K562 (cell line): ENCODE results near the gene MYL3. TPM values are rescaled to one million over a fixed set of nuclear protein-coding genes. Genes with fewer than 3 reads are reported as not detected.

Experiments
- ARID4B ChIP-seq: sonication (generic); formaldehyde crosslinking; IDR thresholded peaks from 2 replicates; pipeline ENCODE4 v1.8.0; 2022; ENCODE audit warnings: mild to moderate bottlenecking, missing genetic modification reagents
- FOXA3 ChIP-seq, 2 experiments: fragments of 450-650 bp in 1 of 2; sonication (generic) in 1 of 2; formaldehyde crosslinking; IDR thresholded peaks in 1 of 2; conservative IDR thresholded peaks in 1 of 2; 2 replicates each; pipeline versions ENCODE4 v1.4.0 to v1.8.0; 2020 to 2022; ENCODE audit warnings: mild to moderate bottlenecking in 2 of 2, missing genetic modification reagents in 1 of 2
- HLTF ChIP-seq: fragments of 450-650 bp; IDR thresholded peaks from 2 replicates; pipeline ENCODE4 v1.6.1; 2016
- KLF10 ChIP-seq: fragments of 250-450 bp; sonication (Bioruptor Pico); IDR thresholded peaks from 2 replicates; pipeline ENCODE4 v1.6.1; 2021; ENCODE audit warnings: matching md5 sums
- NFRKB ChIP-seq: fragments of 450-650 bp; IDR thresholded peaks from 2 replicates; pipeline ENCODE4 v1.6.1; 2016; ENCODE audit warnings: low read depth
- PHF20 ChIP-seq: fragments of 450-650 bp; IDR thresholded peaks from 2 replicates; pipeline ENCODE4 v1.6.1; 2018; ENCODE audit not compliant: partially characterized antibody
- RAD51 ChIP-seq: fragments of 450-650 bp; IDR thresholded peaks from 2 replicates; pipeline ENCODE4 v1.7.1; 2016; ENCODE audit warnings: low read depth, mild to moderate bottlenecking, borderline replicate concordance
- SMARCC2 ChIP-seq: fragments of 450-650 bp; IDR thresholded peaks from 2 replicates; pipeline ENCODE4 v1.6.1; 2017; ENCODE audit warnings: antibody characterized with exemption, moderate library complexity, mild to moderate bottlenecking, low read depth
- TEAD4 ChIP-seq, 2 experiments: sonication (generic) in 1 of 2; formaldehyde crosslinking in 1 of 2; IDR thresholded peaks; 2 replicates each; pipeline versions ENCODE4 v1.6.1 to v1.8.0; 2012 to 2022; ENCODE audit warnings: borderline replicate concordance in 1 of 2, inconsistent platforms in 1 of 2, low read length in 1 of 2, mild to moderate bottlenecking in 1 of 2, missing genetic modification reagents in 1 of 2
- ZNF586 ChIP-seq: fragments of 450-650 bp; formaldehyde crosslinking; conservative IDR thresholded peaks from 2 replicates; pipeline ENCODE4 v1.4.0; 2020; ENCODE audit warnings: mild to moderate bottlenecking, moderate library complexity
- polyA plus RNA-seq, 8 experiments: library from polyadenylated mRNA; depleted of rRNA in 4 of 8; stranded (reverse) in 5 of 8; unstranded in 3 of 8; fragments of >200 nt; fragmentation: Nextera tagmentation in 2 of 8; fragmentation: Illumina TruSeq in 1 of 8; extraction: Ambion mirVana in 2 of 8; extraction: Trizol in 1 of 8; gene quantifications; 2 replicates each; pipeline versions ENCODE4 v1.2.1 to v1.2.3, GENCODE V29; 2011 to 2014; ENCODE audit warnings: inconsistent platforms in 1 of 8, missing spikeins in 1 of 8
- total RNA-seq, 7 experiments: library from RNA; depleted of rRNA in 6 of 7; stranded (reverse); fragments of >200 nt in 6 of 7; fragmentation: Illumina TruSeq in 2 of 7; extraction: Trizol in 2 of 7; gene quantifications; 2 replicates each; pipeline versions ENCODE4 v1.2.1 to v1.2.3, GENCODE V29; 2011 to 2021; ENCODE audit warnings: low replicate concordance in 1 of 7
- TF ChIP-seq, protein P1 (sequence below): fragments of 250-450 bp; sonication (Bioruptor Pico); IDR thresholded peaks from 2 replicates; pipeline ENCODE4 v1.5.0; 2021
- TF ChIP-seq, protein P2 (sequence below): fragments of 450-650 bp; formaldehyde crosslinking; IDR thresholded peaks from 2 replicates; pipeline ENCODE4 v1.4.0; 2020; ENCODE audit warnings: mild to moderate bottlenecking, moderate library complexity
- TF ChIP-seq, protein P3 (sequence below): fragments of 250-450 bp; sonication (Bioruptor Pico); IDR thresholded peaks from 2 replicates; pipeline ENCODE4 v1.9.0; 2021; ENCODE audit warnings: mild to moderate bottlenecking
- TF ChIP-seq, protein P4 (sequence below), 2 experiments: fragments of 450-650 bp; IDR thresholded peaks; 2 replicates each; pipeline ENCODE4 v1.6.1; 2018; ENCODE audit warnings: mild to moderate bottlenecking in 2 of 2, low read depth in 1 of 2; ENCODE audit not compliant: partially characterized antibody in 2 of 2

Gene MYL3
- total and polyA plus RNA-seq, 9 of the 15 experiments (the other 6 are each of a cell fraction or from before 2014, with no cell fraction given) = 0.14 to 0.45 TPM; not detected in 7

DNA sequence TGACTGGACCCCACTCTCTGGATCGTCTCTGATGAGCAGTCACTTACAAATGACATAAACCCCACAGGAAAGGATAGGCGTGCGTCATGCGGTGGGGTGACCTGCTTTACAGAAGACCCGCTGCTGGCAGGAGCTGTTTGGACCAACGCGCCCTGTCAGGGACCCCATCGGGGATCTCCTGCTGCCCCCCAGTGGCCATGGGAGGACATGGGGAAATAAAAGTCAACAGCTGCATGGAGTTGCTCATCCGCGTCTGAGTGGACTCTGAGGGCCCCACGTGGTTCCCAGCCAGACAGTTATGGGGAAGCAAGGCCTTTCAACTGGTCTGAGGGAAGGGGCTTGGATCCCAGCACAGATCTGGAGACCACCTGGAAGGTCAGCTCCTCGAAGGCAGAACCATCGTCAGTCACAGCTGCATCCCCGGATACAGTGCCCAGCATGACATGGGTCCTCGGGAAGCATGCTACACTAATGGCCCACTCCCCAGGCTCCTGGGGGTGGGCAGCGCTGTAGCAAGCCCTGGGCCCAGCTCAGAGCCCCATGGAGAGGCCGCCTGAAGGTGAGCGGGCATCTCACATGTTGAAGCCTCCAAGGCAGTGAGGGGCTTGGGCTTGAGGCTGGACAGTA is 46.4 kb upstream of the MYL3 start (continued):
- TF ChIP-seq, protein P1, sequence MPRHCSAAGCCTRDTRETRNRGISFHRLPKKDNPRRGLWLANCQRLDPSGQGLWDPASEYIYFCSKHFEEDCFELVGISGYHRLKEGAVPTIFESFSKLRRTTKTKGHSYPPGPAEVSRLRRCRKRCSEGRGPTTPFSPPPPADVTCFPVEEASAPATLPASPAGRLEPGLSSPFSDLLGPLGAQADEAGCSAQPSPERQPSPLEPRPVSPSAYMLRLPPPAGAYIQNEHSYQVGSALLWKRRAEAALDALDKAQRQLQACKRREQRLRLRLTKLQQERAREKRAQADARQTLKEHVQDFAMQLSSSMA (CRISPR knock-in tag) = no peak
- TF ChIP-seq ARID4B (CRISPR knock-in tag) = no peak
- no peak for TF ChIP-seq SMARCC2
- TF ChIP-seq, protein P2, sequence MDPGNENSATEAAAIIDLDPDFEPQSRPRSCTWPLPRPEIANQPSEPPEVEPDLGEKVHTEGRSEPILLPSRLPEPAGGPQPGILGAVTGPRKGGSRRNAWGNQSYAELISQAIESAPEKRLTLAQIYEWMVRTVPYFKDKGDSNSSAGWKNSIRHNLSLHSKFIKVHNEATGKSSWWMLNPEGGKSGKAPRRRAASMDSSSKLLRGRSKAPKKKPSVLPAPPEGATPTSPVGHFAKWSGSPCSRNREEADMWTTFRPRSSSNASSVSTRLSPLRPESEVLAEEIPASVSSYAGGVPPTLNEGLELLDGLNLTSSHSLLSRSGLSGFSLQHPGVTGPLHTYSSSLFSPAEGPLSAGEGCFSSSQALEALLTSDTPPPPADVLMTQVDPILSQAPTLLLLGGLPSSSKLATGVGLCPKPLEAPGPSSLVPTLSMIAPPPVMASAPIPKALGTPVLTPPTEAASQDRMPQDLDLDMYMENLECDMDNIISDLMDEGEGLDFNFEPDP (CRISPR knock-in tag) = no peak
- no peak for TF ChIP-seq ZNF586
- no peak for TF ChIP-seq TEAD4 (IDR thresholded peaks at IDR 0.05; ENCODE audit: low read length)
- TF ChIP-seq TEAD4 (CRISPR knock-in tag; IDR thresholded peaks at IDR 0.05; ENCODE audit: borderline replicate concordance) = no peak
- TF ChIP-seq, protein P3, sequence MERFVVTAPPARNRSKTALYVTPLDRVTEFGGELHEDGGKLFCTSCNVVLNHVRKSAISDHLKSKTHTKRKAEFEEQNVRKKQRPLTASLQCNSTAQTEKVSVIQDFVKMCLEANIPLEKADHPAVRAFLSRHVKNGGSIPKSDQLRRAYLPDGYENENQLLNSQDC (CRISPR knock-in tag) = no peak
- TF ChIP-seq, protein P4, sequence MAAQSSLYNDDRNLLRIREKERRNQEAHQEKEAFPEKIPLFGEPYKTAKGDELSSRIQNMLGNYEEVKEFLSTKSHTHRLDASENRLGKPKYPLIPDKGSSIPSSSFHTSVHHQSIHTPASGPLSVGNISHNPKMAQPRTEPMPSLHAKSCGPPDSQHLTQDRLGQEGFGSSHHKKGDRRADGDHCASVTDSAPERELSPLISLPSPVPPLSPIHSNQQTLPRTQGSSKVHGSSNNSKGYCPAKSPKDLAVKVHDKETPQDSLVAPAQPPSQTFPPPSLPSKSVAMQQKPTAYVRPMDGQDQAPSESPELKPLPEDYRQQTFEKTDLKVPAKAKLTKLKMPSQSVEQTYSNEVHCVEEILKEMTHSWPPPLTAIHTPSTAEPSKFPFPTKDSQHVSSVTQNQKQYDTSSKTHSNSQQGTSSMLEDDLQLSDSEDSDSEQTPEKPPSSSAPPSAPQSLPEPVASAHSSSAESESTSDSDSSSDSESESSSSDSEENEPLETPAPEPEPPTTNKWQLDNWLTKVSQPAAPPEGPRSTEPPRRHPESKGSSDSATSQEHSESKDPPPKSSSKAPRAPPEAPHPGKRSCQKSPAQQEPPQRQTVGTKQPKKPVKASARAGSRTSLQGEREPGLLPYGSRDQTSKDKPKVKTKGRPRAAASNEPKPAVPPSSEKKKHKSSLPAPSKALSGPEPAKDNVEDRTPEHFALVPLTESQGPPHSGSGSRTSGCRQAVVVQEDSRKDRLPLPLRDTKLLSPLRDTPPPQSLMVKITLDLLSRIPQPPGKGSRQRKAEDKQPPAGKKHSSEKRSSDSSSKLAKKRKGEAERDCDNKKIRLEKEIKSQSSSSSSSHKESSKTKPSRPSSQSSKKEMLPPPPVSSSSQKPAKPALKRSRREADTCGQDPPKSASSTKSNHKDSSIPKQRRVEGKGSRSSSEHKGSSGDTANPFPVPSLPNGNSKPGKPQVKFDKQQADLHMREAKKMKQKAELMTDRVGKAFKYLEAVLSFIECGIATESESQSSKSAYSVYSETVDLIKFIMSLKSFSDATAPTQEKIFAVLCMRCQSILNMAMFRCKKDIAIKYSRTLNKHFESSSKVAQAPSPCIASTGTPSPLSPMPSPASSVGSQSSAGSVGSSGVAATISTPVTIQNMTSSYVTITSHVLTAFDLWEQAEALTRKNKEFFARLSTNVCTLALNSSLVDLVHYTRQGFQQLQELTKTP (IDR thresholded peaks at IDR 0.05; ENCODE audit: low read depth in 1 of 2, partially characterized antibody in 2 of 2) = no peak
- no peak for TF ChIP-seq PHF20
- TF ChIP-seq HLTF = no peak
- peak; percentile 64 for TF ChIP-seq RAD51
- TF ChIP-seq NFRKB = no peak
- no peak for TF ChIP-seq KLF10 (CRISPR knock-in tag)
- TF ChIP-seq FOXA3 (CRISPR knock-in tag; conservative IDR thresholded peaks at IDR 0.05 in 1 of 2, IDR thresholded peaks at IDR 0.05 in 1 of 2) = peak; percentile 45 to 82
